T-helper 1 cell treated with Interleukin-12 subunit alpha and Interleukin-12 subunit beta and Interleukin-4 antibody, amounts not matched to agents 30 μg/mL and 1 μg/mL, for 36 hours (primary cell): Measurements from ENCODE around the gene SPRR2A.
"Not testable (repeated sequence)": the region's sequence is repeated elsewhere in the genome, so short reads cannot be mapped to it uniquely, and the experiment has no call there.

Source experiments
- H3K27ac Mint-ChIP-seq: one replicate; pipeline ENCODE4 v1.8.0; 2021; ENCODE audit warnings: mild to moderate bottlenecking, mixed read lengths
- H3K27me3 Mint-ChIP-seq: one replicate; pipeline ENCODE4 v1.8.0; 2021; ENCODE audit warnings: low read depth, mixed read lengths
- H3K36me3 Mint-ChIP-seq: one replicate; pipeline ENCODE4 v1.8.0; 2021; ENCODE audit warnings: low read depth, mixed read lengths
- H3K4me1 Mint-ChIP-seq: one replicate; pipeline ENCODE4 v1.8.0; 2021; ENCODE audit warnings: low read depth, mixed read lengths
- H3K4me3 Mint-ChIP-seq: one replicate; pipeline ENCODE4 v1.8.0; 2021; ENCODE audit warnings: mild to moderate bottlenecking, moderate library complexity, mixed read lengths
- H3K9me3 Mint-ChIP-seq: one replicate; pipeline ENCODE4 v1.8.0; 2021; ENCODE audit warnings: mixed read lengths

Gene SPRR2A

GRCh38 chr1:153057375-153057774 is at the start of gene SPRR2A:
TSS of gene SPRR2A (minus strand) at chr1:153057512. CDS start at chr1:153056735, 777 bp downstream.
- Mint-ChIP-seq H3K4me1 (no peaks in the 10 kb centered on the region), H3K4me3 (no peak within 1 kb of the TSS), H3K36me3 (no peaks in the 10 kb centered on the region), H3K9me3 (no peaks in the 10 kb centered on the region), H3K27ac (no peak within 1 kb of the TSS), H3K27me3 (peaks cover 20% of the 10 kb centered on the region)

GRCh38 chr1:153100245-153100644 is 42.9 kb upstream of the SPRR2A start:
- Mint-ChIP-seq H3K9me3 (no peaks in the 10 kb centered on the region), H3K4me1 (no peaks in the 10 kb centered on the region), H3K27me3 (peaks cover 7% of the 10 kb centered on the region), H3K36me3 (no peaks in the 10 kb centered on the region), H3K27ac (no peak overlapping the region), H3K4me3 (no peak overlapping the region)

GRCh38 chr1:153099461-153100045 is 42.2 kb upstream of the SPRR2A start:
- Mint-ChIP-seq H3K27me3 (peaks cover 10% of the 10 kb centered on the region), H3K9me3 (no peaks in the 10 kb centered on the region), H3K36me3 (no peaks in the 10 kb centered on the region), H3K4me1 (no peaks in the 10 kb centered on the region), H3K4me3 (no peak overlapping the region), H3K27ac (no peak overlapping the region)

GRCh38 chr1:153095764-153096163 is 38.5 kb upstream of the SPRR2A start:
- Mint-ChIP-seq H3K27ac (no peak overlapping the region), H3K4me1 (no peaks in the 10 kb centered on the region), H3K9me3 (no peaks in the 10 kb centered on the region), H3K4me3 (no peak overlapping the region), H3K27me3 (peaks cover 8% of the 10 kb centered on the region), H3K36me3 (no peaks in the 10 kb centered on the region)

- Mint-ChIP-seq H3K4me1 (no peaks in the 10 kb centered on the region), H3K36me3 (no peaks in the 10 kb centered on the region), H3K9me3 (no peaks in the 10 kb centered on the region), H3K27ac (no peak within 1 kb of the TSS), H3K4me3 (no peak within 1 kb of the TSS), H3K27me3 (peaks cover 8% of the 10 kb centered on the region)
Measured at GRCh38 chr1:153094426-153094825, 37.1 kb upstream of the SPRR2A start, which contains the start of gene SPRR2E. TSS of gene SPRR2E (minus strand) at chr1:153094526. CDS start at chr1:153093751, 775 bp downstream.

- no peaks in the 10 kb centered on the region for H3K36me3 Mint-ChIP-seq
- H3K9me3 Mint-ChIP-seq = no peaks in the 10 kb centered on the region
- no peak overlapping the region for H3K4me3 Mint-ChIP-seq
- H3K27me3 Mint-ChIP-seq = peaks cover 3% of the 10 kb centered on the region
- H3K4me1 Mint-ChIP-seq = no peaks in the 10 kb centered on the region
- H3K27ac Mint-ChIP-seq = no peak overlapping the region
Measured at GRCh38 chr1:153087652-153088051, 30.3 kb upstream of the SPRR2A start.

GRCh38 chr1:153081736-153082135 is 24.4 kb upstream of the SPRR2A start:
- no peak overlapping the region for H3K27ac Mint-ChIP-seq
- H3K4me1 Mint-ChIP-seq = no peaks in the 10 kb centered on the region
- peaks cover 6% of the 10 kb centered on the region for H3K27me3 Mint-ChIP-seq
- no peaks in the 10 kb centered on the region for H3K36me3 Mint-ChIP-seq
- H3K4me3 Mint-ChIP-seq = no peak overlapping the region
- H3K9me3 Mint-ChIP-seq = peaks cover 8% of the 10 kb centered on the region

GRCh38 chr1:153072806-153073726 is 15.8 kb upstream of the SPRR2A start:
- Mint-ChIP-seq H3K27ac (no peak overlapping the region), H3K9me3 (no peaks in the 10 kb centered on the region), H3K4me1 (no peaks in the 10 kb centered on the region), H3K36me3 (no peaks in the 10 kb centered on the region), H3K4me3 (no peak overlapping the region), H3K27me3 (peaks cover 4% of the 10 kb centered on the region)

GRCh38 chr1:153071511-153071910 is 14.2 kb upstream of the SPRR2A start, which contains the start of gene SPRR2B:
TSS of gene SPRR2B (minus strand) at chr1:153071611. CDS start at chr1:153070839, 772 bp downstream.
- H3K9me3 Mint-ChIP-seq = no peaks in the 10 kb centered on the region
- no peak within 1 kb of the TSS for H3K27ac Mint-ChIP-seq

GRCh38 chr1:153070243-153070642 is 12.9 kb upstream of the SPRR2A start:
- Mint-ChIP-seq H3K9me3 (no peaks in the 10 kb centered on the region), H3K27ac (no peak overlapping the region), H3K27me3 (peaks cover 6% of the 10 kb centered on the region), H3K36me3 (no peaks in the 10 kb centered on the region), H3K4me3 (no peak overlapping the region), H3K4me1 (no peaks in the 10 kb centered on the region)

More at GRCh38 chr1:153071511-153071910, 14.2 kb upstream of the SPRR2A start, which contains the start of gene SPRR2B:
- Mint-ChIP-seq H3K27me3 (peaks cover 6% of the 10 kb centered on the region), H3K4me3 (no peak within 1 kb of the TSS), H3K36me3 (no peaks in the 10 kb centered on the region), H3K4me1 (no peaks in the 10 kb centered on the region)

GRCh38 chr1:153058826-153059784 is 1.8 kb upstream of the SPRR2A start:
- H3K36me3 Mint-ChIP-seq = no peaks in the 10 kb centered on the region
- H3K27me3 Mint-ChIP-seq = peaks cover 20% of the 10 kb centered on the region
- no peaks in the 10 kb centered on the region for H3K9me3 Mint-ChIP-seq
- H3K4me3 Mint-ChIP-seq = no peak overlapping the region
- H3K27ac Mint-ChIP-seq = no peak overlapping the region
- H3K4me1 Mint-ChIP-seq = no peaks in the 10 kb centered on the region

GRCh38 chr1:153058154-153058553 is 842 bp upstream of the SPRR2A start:
- Mint-ChIP-seq H3K36me3 (no peaks in the 10 kb centered on the region), H3K27me3 (peaks cover 20% of the 10 kb centered on the region), H3K4me1 (no peaks in the 10 kb centered on the region), H3K27ac (no peak overlapping the region), H3K9me3 (no peaks in the 10 kb centered on the region), H3K4me3 (no peak overlapping the region)

- H3K36me3 Mint-ChIP-seq, H3K9me3 Mint-ChIP-seq, H3K4me3 Mint-ChIP-seq, H3K27ac Mint-ChIP-seq, H3K4me1 Mint-ChIP-seq: not testable (repeated sequence)
- H3K27me3 Mint-ChIP-seq = peaks cover 20% of the 10 kb centered on the region
Measured at GRCh38 chr1:153056111-153056510, 1.2 kb downstream of the SPRR2A start.

GRCh38 chr1:153049211-153049610 is 8.1 kb downstream of the SPRR2A start:
- Mint-ChIP-seq H3K4me3 (no peak overlapping the region), H3K27ac (no peak overlapping the region), H3K36me3 (no peaks in the 10 kb centered on the region), H3K27me3 (peaks cover 6% of the 10 kb centered on the region), H3K4me1 (no peaks in the 10 kb centered on the region), H3K9me3 (no peaks in the 10 kb centered on the region)
